Lower leg skin (tissue), 4 donors: Measurements from ENCODE around the gene CSNK1A1. TPM values are rescaled to one million over a fixed set of nuclear protein-coding genes. Genes with fewer than 3 reads are reported as not detected.
"Not testable (repeated sequence)": the region's sequence is repeated elsewhere in the genome, so short reads cannot be mapped to it uniquely, and the experiment has no call there.

ENCODE experiments used
- DNase-seq, 2 donors: peaks; one replicate each; pipeline ENCODE4 v3.0.0-alpha.2; 2019; ENCODE audit warnings: low spot score in 2 of 2
- H3K4me3 ChIP-seq: fragments of 200-600 bp; sonication (generic); 2 replicates; pipeline ENCODE4 v1.5.1; 2017; ENCODE audit warnings: mild to moderate bottlenecking, low read depth; ENCODE audit not compliant: poor library complexity, severe bottlenecking
- CTCF ChIP-seq, 3 donors: fragments of 450-650 bp; IDR thresholded peaks; one replicate each; pipeline ENCODE4 v1.5.1; 2016; ENCODE audit warnings: antibody characterized with exemption in 3 of 3, mild to moderate bottlenecking in 3 of 3, moderate library complexity in 2 of 3
- POLR2A ChIP-seq, 2 donors: fragments of 450-650 bp; IDR thresholded peaks; one replicate each; pipeline ENCODE4 v1.6.1; 2016 to 2017; ENCODE audit warnings: antibody characterized with exemption in 2 of 2, mild to moderate bottlenecking in 1 of 2, moderate library complexity in 1 of 2
- WGBS, 2 donors: methylation state at CpG; one replicate each; pipeline ENCODE4 v1.1.5; 2018; 5-methylcytosine and 5-hydroxymethylcytosine counted together
- intact Hi-C: fragments of 100-400 bp; cut with DNase I; formaldehyde crosslinking; loops from one replicate; pipeline ENCODE4 v1.15.0; 2023; ENCODE audit warnings: low total_unique reads
- total RNA-seq, 4 donors: library from RNA; depleted of rRNA; stranded (reverse); fragments of >200 nt; gene quantifications; one replicate each; pipeline ENCODE4 v1.1.0, GENCODE V29; 2016

Gene CSNK1A1
- total RNA-seq, 4 donors from 2014 or later, result 270 to 297 (median 282) TPM

GRCh38 chr5:149518620-149519019 lies 32.6 kb downstream of the CSNK1A1 start:
- TF ChIP-seq POLR2A (IDR thresholded peaks at IDR 0.05) (no peak), CTCF (IDR thresholded peaks at IDR 0.05) (no peak)
- intact Hi-C loops, result no loop called here
- no peak for DNase-seq
- whole genome bisulfite sequencing, 2 donors, result 19 to 26% methylated on average over 3 of the region's 3 CpGs
- no peak overlapping the region for H3K4me3 ChIP-seq

DNA sequence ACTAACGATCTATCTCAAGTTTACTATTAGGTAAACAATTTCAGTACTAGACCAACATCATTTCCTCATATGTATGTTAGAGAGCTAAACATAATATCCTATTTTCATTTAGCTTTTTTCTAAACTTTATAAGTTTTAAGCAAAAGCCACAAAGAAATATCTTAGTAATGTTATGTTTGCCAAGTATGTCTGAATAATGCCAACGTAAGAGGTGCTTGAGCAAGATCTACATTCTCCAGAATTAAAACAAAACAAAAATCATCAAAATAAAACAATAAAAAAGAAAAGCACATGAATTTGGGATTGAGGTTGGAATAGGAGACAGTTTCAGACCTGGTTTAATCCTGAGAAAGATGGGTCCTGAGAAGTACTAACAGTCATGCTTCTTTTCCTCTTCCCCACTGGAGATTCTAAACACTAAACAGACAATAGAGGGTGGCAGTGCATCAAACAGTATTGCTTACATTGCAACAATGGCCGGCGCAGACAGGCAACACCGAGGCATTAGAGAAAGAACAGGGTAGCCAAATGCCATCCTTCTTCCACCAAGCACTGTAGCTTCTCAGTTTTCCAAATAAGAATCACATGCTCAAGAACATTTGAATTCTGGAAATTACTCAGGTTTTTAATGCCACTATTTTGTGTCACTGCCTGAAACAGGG lies 33.6 kb downstream of the CSNK1A1 start:
- intact Hi-C loops, result no loop called here
- 33 to 40% methylated on average over 5 of the region's 5 CpGs for WGBS, 2 donors
- no peak for TF ChIP-seq POLR2A (IDR thresholded peaks at IDR 0.05)
- TF ChIP-seq CTCF (IDR thresholded peaks at IDR 0.05), result no peak
- no peak overlapping the region for H3K4me3 ChIP-seq
- DNase-seq, result no peak

DNA sequence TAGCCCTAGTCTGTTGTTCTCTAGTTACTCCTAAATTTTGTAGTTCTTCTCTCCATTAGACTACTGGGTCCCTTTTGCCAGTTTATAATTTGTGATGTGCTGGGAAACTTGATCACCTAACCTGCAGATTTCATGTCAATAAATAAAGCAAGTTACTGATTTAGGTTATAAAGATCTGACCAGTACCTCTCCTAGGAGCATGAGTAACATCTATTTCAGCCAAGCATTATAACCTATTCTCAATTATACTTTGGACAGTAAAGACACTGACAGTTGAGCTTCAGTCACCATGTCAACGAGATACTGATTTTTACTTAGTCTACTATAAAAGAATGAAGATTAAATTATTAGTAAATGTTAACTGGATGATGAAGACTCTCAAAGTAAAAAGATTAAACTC lies 36.7 kb downstream of the CSNK1A1 start:
- DNase-seq, result no peak
- intact Hi-C loops, result no loop called here
- no peak for TF ChIP-seq POLR2A (IDR thresholded peaks at IDR 0.05)
- no peak for TF ChIP-seq CTCF (IDR thresholded peaks at IDR 0.05)
- H3K4me3 ChIP-seq, result no peak overlapping the region
- WGBS, 2 donors, result 73 to 81% methylated on average over 1 of the region's 1 CpG

GRCh38 chr5:149513372-149513947 lies 37.8 kb downstream of the CSNK1A1 start:
- H3K4me3 ChIP-seq, DNase-seq, intact Hi-C loops: not testable (repeated sequence)
- 80% methylated on average over 11 of the region's 11 CpGs for WGBS, 2 donors

DNA sequence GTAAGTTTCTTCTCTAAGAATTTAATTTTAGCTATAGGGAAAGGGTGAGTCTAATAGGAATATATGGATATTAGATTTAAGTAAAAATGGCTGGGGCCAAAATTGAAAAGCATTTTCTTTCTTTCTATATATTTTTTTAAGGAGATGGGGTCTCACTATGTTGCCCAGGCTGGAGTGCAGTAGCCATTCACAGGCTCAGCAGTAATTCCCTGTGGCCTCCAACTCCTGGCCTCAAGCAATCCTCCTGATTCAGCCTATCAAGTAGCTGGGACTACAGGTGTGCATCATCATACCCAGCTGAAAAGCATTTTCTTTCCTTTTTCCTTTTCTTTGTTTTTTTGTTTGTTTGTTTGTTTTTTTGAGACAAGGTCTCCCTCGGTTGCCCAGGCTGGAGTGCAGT lies 41.1 kb downstream of the CSNK1A1 start:
- 95 to 100% methylated on average over 1 of the region's 1 CpG for WGBS, 2 donors
- intact Hi-C loops, result no loop called here
- H3K4me3 ChIP-seq, result no peak overlapping the region
- TF ChIP-seq CTCF (IDR thresholded peaks at IDR 0.05), result no peak
- TF ChIP-seq POLR2A (IDR thresholded peaks at IDR 0.05), result no peak
- DNase-seq, result no peak

DNA sequence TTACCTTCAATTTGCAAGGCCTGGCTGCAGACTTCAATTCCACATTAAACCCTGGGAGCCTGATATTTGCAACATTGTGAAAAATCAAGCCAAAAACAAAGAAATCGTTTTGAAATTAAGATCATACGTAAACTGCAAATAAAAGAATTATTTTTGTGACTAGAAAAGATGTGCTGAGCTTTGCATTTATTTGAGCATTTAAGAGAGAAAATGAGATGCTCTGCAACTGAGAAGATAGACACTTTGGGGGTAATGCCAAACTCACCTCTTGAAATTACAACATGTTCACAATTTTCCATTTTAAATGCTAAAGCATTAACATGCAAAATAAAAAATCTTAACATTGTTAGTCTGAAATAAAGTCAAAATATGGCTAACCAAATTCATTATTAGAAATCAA lies 46.6 kb downstream of the CSNK1A1 start:
- no peak for DNase-seq
- WGBS, 2 donors, result 70 to 80% methylated on average over 2 of the region's 2 CpGs
- TF ChIP-seq POLR2A (IDR thresholded peaks at IDR 0.05) (no peak), CTCF (IDR thresholded peaks at IDR 0.05) (no peak)
- intact Hi-C loops, result loop anchor here (5.0 kb wide), 1 partner anchor 33 kb away; no protein-coding TSS in a partner anchor
- no peak overlapping the region for H3K4me3 ChIP-seq
